ENCODE results near the gene GAPDHS. TPM values are rescaled to one million over a fixed set of nuclear protein-coding genes. Genes with fewer than 3 reads are reported as not detected.

GAPDHS gene
- total RNA-seq, 1 experiment from 2014 or later = not detected

GRCh38 chr19:35559281-35559659 lies 26.0 kb downstream of the GAPDHS start:
- no peak overlapping the region for H3K4me2 ChIP-seq (ENCODE audit: low read length)
- ChIA-PET CTCF (no interaction called here), POLR2A (ENCODE audit: unreplicated experiment) (no interaction called here)
- no peaks in the 10 kb centered on the region for H3K9me3 ChIP-seq (ENCODE audit: low read length)
- no TSS peak for BruUV-seq (replicated peaks)
- H3K27me3 ChIP-seq (ENCODE audit: low read length) = no peaks in the 10 kb centered on the region
- H3K9ac ChIP-seq (ENCODE audit: low read length) = no peak overlapping the region
- H3K79me2 ChIP-seq (ENCODE audit: low read length) = no peaks in the 10 kb centered on the region
- no peak overlapping the region for H3K4me3 ChIP-seq (ENCODE audit: low read length)
- no peaks in the 10 kb centered on the region for H4K20me1 ChIP-seq (ENCODE audit: low read length)
- no peak overlapping the region for H3K27ac ChIP-seq (ENCODE audit: low read length)
- no peaks in the 10 kb centered on the region for H3F3A ChIP-seq (ENCODE audit: low read length, unreplicated experiment)
- ATAC-seq (no peak), DNase-seq (no peak)
- TF ChIP-seq EZH2phosphoT487 (IDR thresholded peaks at IDR 0.05; ENCODE audit: borderline replicate concordance, low read length) (no peak), EZH2 (IDR thresholded peaks at IDR 0.05; ENCODE audit: low read length, unreplicated experiment) (no peak)
- no peaks in the 10 kb centered on the region for H3K36me3 ChIP-seq (ENCODE audit: low read depth, low read length)
- peaks cover 5% of the 10 kb centered on the region; the same call in 1 of the 2 replicates for H3K4me1 ChIP-seq (ENCODE audit: insufficient read depth, low read length)
- no peaks in the 10 kb centered on the region for H3K9me2 ChIP-seq (replicated peaks; ENCODE audit: low read length)
- intact Hi-C loops (cut with micrococcal nuclease) = no loop called here
- H2AFZ ChIP-seq (ENCODE audit: low read length) = no peak overlapping the region

GRCh38 chr19:35559781-35560180 lies 26.5 kb downstream of the GAPDHS start:
- Histone ChIP-seq H3K27me3 (ENCODE audit: low read length) (no peaks in the 10 kb centered on the region), H3K27ac (ENCODE audit: low read length) (no peak overlapping the region), H3K9me3 (ENCODE audit: low read length) (no peaks in the 10 kb centered on the region), H3K9me2 (replicated peaks; ENCODE audit: low read length) (no peaks in the 10 kb centered on the region), H3K4me1 (ENCODE audit: insufficient read depth, low read length) (no peaks in the 10 kb centered on the region), H3K36me3 (ENCODE audit: low read depth, low read length) (no peaks in the 10 kb centered on the region), H3F3A (ENCODE audit: low read length, unreplicated experiment) (no peaks in the 10 kb centered on the region), H3K4me3 (ENCODE audit: low read length) (no peak overlapping the region), H3K9ac (ENCODE audit: low read length) (no peak overlapping the region), H2AFZ (ENCODE audit: low read length) (no peak overlapping the region), H3K79me2 (ENCODE audit: low read length) (no peaks in the 10 kb centered on the region), H3K4me2 (ENCODE audit: low read length) (no peak overlapping the region), H4K20me1 (ENCODE audit: low read length) (no peaks in the 10 kb centered on the region)
- no TSS peak for BruUV-seq (replicated peaks)
- ChIA-PET POLR2A (ENCODE audit: unreplicated experiment) (no interaction called here), CTCF (no interaction called here)
- no peak for TF ChIP-seq EZH2phosphoT487 (IDR thresholded peaks at IDR 0.05; ENCODE audit: borderline replicate concordance, low read length)
- no peak for TF ChIP-seq EZH2 (IDR thresholded peaks at IDR 0.05; ENCODE audit: low read length, unreplicated experiment)
- no peak for TF ChIP-seq CTCF (conservative IDR thresholded peaks at IDR 0.05; ENCODE audit: low read depth, low read length)
- intact Hi-C loops (cut with micrococcal nuclease) = no loop called here
- no peak for ATAC-seq
- no peak for DNase-seq

GRCh38 chr19:35560271-35560670 lies 27.0 kb downstream of the GAPDHS start:
- Histone ChIP-seq H3K4me3 (ENCODE audit: low read length) (no peak overlapping the region), H4K20me1 (ENCODE audit: low read length) (no peaks in the 10 kb centered on the region), H2AFZ (ENCODE audit: low read length) (no peak overlapping the region), H3K36me3 (ENCODE audit: low read depth, low read length) (no peaks in the 10 kb centered on the region), H3K79me2 (ENCODE audit: low read length) (no peaks in the 10 kb centered on the region), H3K4me2 (ENCODE audit: low read length) (no peak overlapping the region), H3K9ac (ENCODE audit: low read length) (no peak overlapping the region), H3K9me3 (ENCODE audit: low read length) (no peaks in the 10 kb centered on the region), H3K9me2 (replicated peaks; ENCODE audit: low read length) (no peaks in the 10 kb centered on the region), H3K27me3 (ENCODE audit: low read length) (no peaks in the 10 kb centered on the region), H3K4me1 (ENCODE audit: insufficient read depth, low read length) (no peaks in the 10 kb centered on the region), H3K27ac (ENCODE audit: low read length) (no peak overlapping the region), H3F3A (ENCODE audit: low read length, unreplicated experiment) (no peaks in the 10 kb centered on the region)
- DNase-seq (no peak), ATAC-seq (no peak)
- CTCF ChIA-PET = no interaction called here
- TF ChIP-seq EZH2 (IDR thresholded peaks at IDR 0.05; ENCODE audit: low read length, unreplicated experiment) (no peak), EZH2phosphoT487 (IDR thresholded peaks at IDR 0.05; ENCODE audit: borderline replicate concordance, low read length) (no peak), CTCF (conservative IDR thresholded peaks at IDR 0.05; ENCODE audit: low read depth, low read length) (no peak)
- intact Hi-C loops (cut with micrococcal nuclease) = no loop called here
- POLR2A ChIA-PET (ENCODE audit: unreplicated experiment) = no interaction called here
- BruUV-seq (replicated peaks) = no TSS peak

All from PC-3 (cell line).